ENCODE data around the gene INO80D.
A peak's percentile ranks its signal among the peaks of the same experiment; 100 is the strongest.

Gene INO80D

DNA sequence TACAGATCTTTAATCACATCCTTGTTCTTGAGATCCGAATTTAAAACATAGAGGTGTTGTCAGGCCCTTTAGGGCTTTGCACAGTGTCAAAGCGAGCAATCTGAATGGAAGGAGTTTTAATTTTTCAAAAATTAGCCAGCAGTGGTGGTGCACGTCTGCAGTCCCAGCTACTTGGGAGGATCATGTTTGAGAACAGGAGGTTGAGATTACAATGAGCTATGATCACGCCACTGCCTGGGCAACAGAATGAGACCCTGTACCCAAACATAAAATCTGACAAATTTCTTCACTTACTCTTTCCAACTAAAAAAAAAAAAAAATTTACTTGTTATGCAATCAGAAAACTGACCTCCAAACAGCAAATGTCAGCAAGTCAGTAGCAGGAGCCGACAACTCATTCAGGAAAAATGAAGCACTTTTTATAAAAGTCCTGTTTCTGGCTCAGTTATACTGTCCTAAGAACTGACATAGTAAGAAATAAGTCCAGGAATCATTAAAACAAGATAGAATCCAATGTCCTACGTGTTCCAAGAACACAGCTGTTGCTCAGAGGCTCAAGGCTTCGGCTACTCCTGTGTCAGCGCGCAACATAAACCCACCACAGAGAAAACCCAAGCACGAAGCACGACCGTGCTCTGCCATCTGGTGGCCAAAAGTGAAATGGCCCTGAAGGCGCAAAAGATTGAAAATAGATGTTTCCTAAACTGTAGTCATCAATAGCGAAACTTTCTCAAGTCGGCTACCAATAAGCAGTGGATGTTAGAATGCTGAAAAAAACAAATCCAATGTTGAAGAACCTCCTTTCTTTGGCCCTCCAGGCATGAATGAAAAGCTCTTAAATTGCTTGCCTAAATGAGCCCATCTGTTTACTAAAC is 138.1 kb downstream of the INO80D start:
- DNase-seq (ENCODE audit: low read depth in 1 of 2, low spot score in 1 of 2), result peak; percentile 11 to 24

DNA sequence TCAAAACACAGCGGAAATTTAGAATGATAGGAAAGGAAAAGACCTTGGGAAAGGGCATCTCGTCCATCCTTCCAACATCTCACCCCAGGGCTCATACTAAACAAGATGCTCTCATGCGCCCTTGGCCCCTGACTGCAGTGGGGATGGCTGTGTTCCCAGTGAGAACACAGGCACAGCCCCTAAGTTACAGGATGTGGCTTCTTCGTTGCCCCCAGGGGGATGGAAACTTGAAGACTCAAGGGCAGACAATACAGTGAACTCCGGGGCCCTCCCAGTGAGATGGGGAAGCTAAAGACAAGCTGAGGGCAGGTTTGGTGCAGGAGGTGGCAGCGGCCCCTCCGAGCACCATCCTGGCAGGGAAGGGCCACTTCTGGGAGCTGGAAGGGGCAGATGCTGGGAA is 139.7 kb downstream of the INO80D start:
- no peak for DNase-seq (ENCODE audit: low read depth in 1 of 2, low spot score in 1 of 2)

All from activated T-helper 1 cell treated with anti-CD3 and anti-CD28 coated beads, Interleukin-2, amount 50 U/mL, for 16 hours (primary cell).